IMR-90 (cell line): Measurements from ENCODE around the gene FUS.
"Not testable (repeated sequence)": the region's sequence is repeated elsewhere in the genome, so short reads cannot be mapped to it uniquely, and the experiment has no call there.

Experiments
- CEBPB ChIP-seq: IDR thresholded peaks from 2 replicates; pipeline ENCODE4 v1.6.1; 2012; ENCODE audit warnings: low read depth, low read length, improper control_type of control experiment
- MAZ ChIP-seq: IDR thresholded peaks from 2 replicates; pipeline ENCODE4 v1.6.1; 2012; ENCODE audit warnings: low read depth, mild to moderate bottlenecking, low read length, improper control_type of control experiment, moderate library complexity, borderline replicate concordance
- POLR2A ChIP-seq: IDR thresholded peaks from 2 replicates; pipeline ENCODE4 v1.6.1; 2012; ENCODE audit warnings: mild to moderate bottlenecking, low read depth, low read length
- RAD21 ChIP-seq: IDR thresholded peaks from 2 replicates; pipeline ENCODE4 v1.6.1; 2012; ENCODE audit warnings: low read length, improper control_type of control experiment
- TF ChIP-seq, protein P1 (sequence below): conservative IDR thresholded peaks from 2 replicates; pipeline ENCODE4 v1.5.1; 2012; ENCODE audit warnings: mild to moderate bottlenecking, low read depth, low read length, improper control_type of control experiment

- TF ChIP-seq, protein P1, sequence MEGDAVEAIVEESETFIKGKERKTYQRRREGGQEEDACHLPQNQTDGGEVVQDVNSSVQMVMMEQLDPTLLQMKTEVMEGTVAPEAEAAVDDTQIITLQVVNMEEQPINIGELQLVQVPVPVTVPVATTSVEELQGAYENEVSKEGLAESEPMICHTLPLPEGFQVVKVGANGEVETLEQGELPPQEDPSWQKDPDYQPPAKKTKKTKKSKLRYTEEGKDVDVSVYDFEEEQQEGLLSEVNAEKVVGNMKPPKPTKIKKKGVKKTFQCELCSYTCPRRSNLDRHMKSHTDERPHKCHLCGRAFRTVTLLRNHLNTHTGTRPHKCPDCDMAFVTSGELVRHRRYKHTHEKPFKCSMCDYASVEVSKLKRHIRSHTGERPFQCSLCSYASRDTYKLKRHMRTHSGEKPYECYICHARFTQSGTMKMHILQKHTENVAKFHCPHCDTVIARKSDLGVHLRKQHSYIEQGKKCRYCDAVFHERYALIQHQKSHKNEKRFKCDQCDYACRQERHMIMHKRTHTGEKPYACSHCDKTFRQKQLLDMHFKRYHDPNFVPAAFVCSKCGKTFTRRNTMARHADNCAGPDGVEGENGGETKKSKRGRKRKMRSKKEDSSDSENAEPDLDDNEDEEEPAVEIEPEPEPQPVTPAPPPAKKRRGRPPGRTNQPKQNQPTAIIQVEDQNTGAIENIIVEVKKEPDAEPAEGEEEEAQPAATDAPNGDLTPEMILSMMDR, result not testable (repeated sequence)
- not testable (repeated sequence) for TF ChIP-seq POLR2A, CEBPB, MAZ, RAD21
These were observed 15.9 kb downstream of the FUS start for GRCh38 chr16:31195861-31196260.
